HepG2 (cell line): Measurements from ENCODE around the gene C1orf50. TPM values are rescaled to one million over a fixed set of nuclear protein-coding genes. Genes with fewer than 3 reads are reported as not detected.

Experiments
- ATAC-seq: fragments of 200-7000 bp; cut with Tn5 transposase; 3 replicates; pipeline ENCODE4 v1.9.1; 2020; ENCODE audit warnings: mild to moderate bottlenecking, moderate library complexity
- BruUV-seq: library from RNA; stranded (reverse); fragments of 400-500 nt; replicated peaks from 2 replicates; lab custom pipeline; 2021; lab: Mats Ljungman, UMichigan
- CTCF ChIA-PET: fragments of 300-600 bp; formaldehyde crosslinking; extraction: SDS; loops from one replicate; lab custom pipeline; 2021; ENCODE audit warnings: low total read pairs, inconsistent platforms, low intra/inter-chr PET ratio; lab: Yijun Ruan, JAX
- POLR2A ChIA-PET: fragments of 350-600 bp; sonication (Branson Sonifier 250); formaldehyde crosslinking; loops from one replicate; lab custom pipeline; 2020; ENCODE audit warnings: antibody characterized with exemption, inconsistent platforms; lab: Yijun Ruan, JAX
- DNase-seq: peaks from one replicate; pipeline ENCODE4 v3.0.0-alpha.2; 2015; ENCODE audit warnings: low spot score
- FAIRE-seq: peaks from 3 replicates; lab custom pipeline; 2011; peaks lifted over from hg19 to GRCh38; lab: Jason Lieb, UNC
- H2AFZ ChIP-seq: one replicate; pipeline ENCODE4 v1.6.1; 2011; ENCODE audit warnings: low read length, inconsistent platforms
- H3K27ac ChIP-seq: fragments of 300-600 bp; 3 replicates; pipeline ENCODE4 v1.8.0; 2011; ENCODE audit warnings: mixed run types, mild to moderate bottlenecking, mixed read lengths, low read length, inconsistent platforms; ENCODE audit not compliant: insufficient read depth; ENCODE audit errors: extremely low read length
- H3K27me3 ChIP-seq, 2 experiments: fragments of 200-600 bp in 1 of 2; 2 replicates in 1 of 2; 3 replicates in 1 of 2; pipeline versions ENCODE4 v1.6.0 to v1.8.0; 2011; ENCODE audit warnings: low read length in 2 of 2, mild to moderate bottlenecking in 2 of 2, moderate library complexity in 2 of 2, inconsistent platforms in 1 of 2; ENCODE audit not compliant: insufficient read depth in 2 of 2, control insufficient read depth in 1 of 2
- H3K36me3 ChIP-seq, 2 experiments: fragments of 200-600 bp in 1 of 2; replicated peaks in 1 of 2; 2 replicates in 1 of 2; 3 replicates in 1 of 2; pipeline versions ENCODE4 v1.5.1 to v1.8.0; 2011; ENCODE audit warnings: low read length in 2 of 2, inconsistent platforms in 1 of 2; ENCODE audit not compliant: insufficient read depth in 2 of 2, control insufficient read depth in 1 of 2
- H3K4me1 ChIP-seq: 2 replicates; pipeline ENCODE4 v1.5.1; 2012; ENCODE audit warnings: low read length, inconsistent platforms; ENCODE audit not compliant: insufficient read depth
- H3K4me2 ChIP-seq: 2 replicates; pipeline ENCODE4 v1.6.0; 2011; ENCODE audit warnings: low read depth, low read length, inconsistent platforms
- H3K4me3 ChIP-seq, 3 experiments: fragments of 200-600 bp in 1 of 3; sonication (generic), shearing (Covaris generic) in 1 of 3; replicated peaks in 1 of 3; 2 replicates each; pipeline ENCODE4 v1.5.1; 2011 to 2016; ENCODE audit warnings: low read length in 3 of 3, inconsistent platforms in 2 of 3, low read depth in 2 of 3, mild to moderate bottlenecking in 2 of 3, control low read depth in 1 of 3, mixed read lengths in 1 of 3; ENCODE audit not compliant: insufficient read depth in 1 of 3
- H3K79me2 ChIP-seq: one replicate; pipeline ENCODE4 v1.6.1; 2011; ENCODE audit warnings: low read length, inconsistent platforms; ENCODE audit not compliant: insufficient read depth
- H3K9ac ChIP-seq: 2 replicates; pipeline ENCODE4 v1.6.0; 2011; ENCODE audit warnings: mild to moderate bottlenecking, low read depth, low read length, inconsistent platforms; ENCODE audit not compliant: insufficient read depth
- H3K9me3 ChIP-seq: 2 replicates; pipeline ENCODE4 v1.5.1; 2012; ENCODE audit warnings: mild to moderate bottlenecking, low read length
- H4K20me1 ChIP-seq: 2 replicates; pipeline ENCODE4 v1.6.0; 2011; ENCODE audit warnings: inconsistent platforms, mild to moderate bottlenecking, low read length, moderate library complexity; ENCODE audit not compliant: insufficient read depth
- BORCS8-MEF2B ChIP-seq: sonication (generic); formaldehyde crosslinking; IDR thresholded peaks from 2 replicates; pipeline ENCODE4 v1.8.0; 2022; ENCODE audit warnings: mild to moderate bottlenecking, missing genetic modification reagents
- CREM ChIP-seq, 2 experiments: sonication (generic) in 1 of 2; formaldehyde crosslinking in 1 of 2; IDR thresholded peaks; 2 replicates each; pipeline versions ENCODE4 v1.4.0 to v1.6.1; 2016 to 2020; ENCODE audit warnings: antibody characterized with exemption in 1 of 2, mild to moderate bottlenecking in 1 of 2, missing genetic modification reagents in 1 of 2
- HNF4G ChIP-seq, 2 experiments: sonication (generic) in 1 of 2; formaldehyde crosslinking in 1 of 2; IDR thresholded peaks; 2 replicates each; pipeline versions ENCODE4 v1.4.0 to v1.6.1; 2011 to 2020; ENCODE audit warnings: borderline replicate concordance in 2 of 2, low read depth in 2 of 2, mild to moderate bottlenecking in 2 of 2, low read length in 1 of 2, missing genetic modification reagents in 1 of 2, moderate library complexity in 1 of 2
- KDM4B ChIP-seq: sonication (generic); formaldehyde crosslinking; IDR thresholded peaks from 2 replicates; pipeline ENCODE4 v1.4.0; 2020; ENCODE audit warnings: missing genetic modification reagents
- KLF12 ChIP-seq: sonication (generic); formaldehyde crosslinking; IDR thresholded peaks from 2 replicates; pipeline ENCODE4 v1.4.0; 2020; ENCODE audit warnings: missing genetic modification reagents, borderline replicate concordance
- ZNF34 ChIP-seq: sonication (generic); formaldehyde crosslinking; IDR thresholded peaks from 2 replicates; pipeline ENCODE4 v1.4.0; 2020; ENCODE audit warnings: mild to moderate bottlenecking, missing genetic modification reagents, borderline replicate concordance
- ZNF350 ChIP-seq: sonication (generic); formaldehyde crosslinking; IDR thresholded peaks from 2 replicates; pipeline ENCODE4 v1.4.0; 2020; ENCODE audit warnings: mild to moderate bottlenecking, low read depth, missing genetic modification reagents, borderline replicate concordance
- ZNF382 ChIP-seq: sonication (generic); formaldehyde crosslinking; IDR thresholded peaks from 2 replicates; pipeline ENCODE4 v1.5.0; 2020; ENCODE audit warnings: missing genetic modification reagents, mild to moderate bottlenecking, borderline replicate concordance
- WGBS: methylation state at CpG from one replicate; pipeline ENCODE4 v1.1.6; 2017; ENCODE audit warnings: low lambda C conversion rate; 5-methylcytosine and 5-hydroxymethylcytosine counted together
- in situ Hi-C: cut with HindIII; loops from 2 replicates; pipeline ENCODE4 v1.10.0; 2017; ENCODE audit warnings: low pct_unique_long_range_greater_than_20kb; ENCODE audit not compliant: extremely low pct_ligation_motif_present
- intact Hi-C: fragments of 100-400 bp; cut with micrococcal nuclease; formaldehyde crosslinking; loops from one replicate; pipeline ENCODE4 v1.10.0; 2022; ENCODE audit not compliant: unreplicated experiment
- polyA plus RNA-seq, 8 experiments: library from polyadenylated mRNA; depleted of rRNA in 3 of 8; stranded (reverse) in 7 of 8; unstranded in 1 of 8; fragments of >200 nt; fragmentation: Illumina TruSeq in 4 of 8; extraction: Trizol in 4 of 8; gene quantifications; 2 replicates each; pipeline versions ENCODE4 v1.2.1 to v1.2.3, GENCODE V29; 2011 to 2016; ENCODE audit warnings: low read depth in 4 of 8, missing spikeins in 1 of 8, mixed read lengths in 1 of 8; ENCODE audit not compliant: insufficient read depth in 1 of 8
- total RNA-seq, 5 experiments: library from RNA; depleted of rRNA; stranded (reverse); fragments of >200 nt; fragmentation: Illumina TruSeq; extraction: Trizol; gene quantifications; 2 replicates each; pipeline ENCODE4 v1.2.3, GENCODE V29; 2016; ENCODE audit warnings: low read depth in 1 of 5
- TF ChIP-seq, protein P1 (sequence below): sonication (generic); formaldehyde crosslinking; IDR thresholded peaks from 2 replicates; pipeline ENCODE4 v1.8.0; 2022; ENCODE audit warnings: missing genetic modification reagents, mild to moderate bottlenecking, moderate library complexity, borderline replicate concordance
- TF ChIP-seq, protein P2 (sequence below), 2 experiments: fragments of 450-650 bp in 1 of 2; sonication (generic) in 1 of 2; formaldehyde crosslinking in 1 of 2; IDR thresholded peaks; 2 replicates each; pipeline versions ENCODE4 v1.6.1 to v1.8.0; 2016 to 2022; ENCODE audit warnings: antibody characterized with exemption in 1 of 2, mild to moderate bottlenecking in 1 of 2, missing genetic modification reagents in 1 of 2

Gene C1orf50
- total and polyA plus RNA-seq, 2 of the 13 experiments (the other 11 are each of a cell fraction or from before 2014, with no cell fraction given) = 4.3 to 4.8 TPM

DNA sequence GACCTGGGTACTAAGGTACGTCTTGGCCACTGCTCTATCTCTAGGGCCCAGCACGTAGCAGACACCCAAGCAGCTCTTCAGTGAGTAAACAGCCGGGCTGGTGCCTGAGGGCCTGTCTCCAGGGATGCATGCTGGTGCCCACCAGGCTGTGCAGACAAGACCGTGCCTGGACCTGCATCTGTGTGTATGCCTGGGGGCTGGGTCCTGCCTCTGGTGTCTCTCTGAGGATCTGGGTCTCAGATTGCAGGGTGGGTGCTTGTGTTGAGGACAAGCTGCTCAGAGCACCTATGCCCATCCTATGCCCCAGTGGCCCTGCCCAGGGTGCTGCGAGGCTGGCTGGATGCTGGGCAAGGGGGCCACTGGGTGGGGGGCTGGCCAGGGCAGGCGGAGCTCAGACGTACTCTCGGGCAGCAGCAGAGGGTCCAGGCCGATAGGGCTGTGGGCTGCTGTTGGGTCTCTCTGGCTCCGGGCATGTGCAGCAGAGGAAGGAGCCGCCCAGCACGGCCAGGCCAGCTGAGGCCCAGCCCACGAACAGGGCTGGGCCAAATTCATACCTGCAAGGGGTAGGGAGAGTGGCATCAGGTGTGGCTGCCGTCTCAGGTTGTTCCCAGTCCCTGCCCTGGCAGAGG lies 31.5 kb upstream of the C1orf50 start:
- WGBS = 100% methylated on average over 1 of the region's 14 CpGs
- DNase-seq = no peak
- no peaks in the 10 kb centered on the region for H3K9me3 ChIP-seq
- ChIA-PET POLR2A (interaction anchor here (1.0 kb wide), 1 partner anchor 54 kb away, joined by 6 read pairs; the partner anchor contains the start of gene YBX1), CTCF (interaction anchor here (1.2 kb wide), 1 partner anchor 11 kb away, joined by 4 read pairs; no protein-coding TSS in a partner anchor)
- no TSS peak for BruUV-seq
- ATAC-seq = no peak
- H3K4me2 ChIP-seq = no peak overlapping the region
- H3K27me3 ChIP-seq = no peaks in the 10 kb centered on the region
- no peak overlapping the region for H2AFZ ChIP-seq
- H3K4me1 ChIP-seq = peaks cover 60% of the 10 kb centered on the region
- no peaks in the 10 kb centered on the region for H4K20me1 ChIP-seq
- intact Hi-C loops (no loop called here), in situ Hi-C loops (loop anchor here (25.0 kb wide), 1 partner anchor 398 kb away; the partner anchor contains the start of gene FOXJ3)
- no peak overlapping the region for H3K9ac ChIP-seq
- no peaks in the 10 kb centered on the region for H3K36me3 ChIP-seq
- no peak for FAIRE-seq
- H3K79me2 ChIP-seq = no peaks in the 10 kb centered on the region
- no peak overlapping the region for H3K27ac ChIP-seq
- no peak overlapping the region for H3K4me3 ChIP-seq
- TF ChIP-seq KDM4B (no peak), ZNF34 (no peak), ZNF350 (no peak), HNF4G (IDR thresholded peaks at IDR 0.05; ENCODE audit: borderline replicate concordance, low read depth, low read length) (no peak), HNF4G (CRISPR knock-in tag; IDR thresholded peaks at IDR 0.05; ENCODE audit: borderline replicate concordance, low read depth) (no peak), ZNF382 (CRISPR knock-in tag) (no peak), KLF12 (CRISPR knock-in tag) (no peak), BORCS8-MEF2B (CRISPR knock-in tag) (no peak), CREM (IDR thresholded peaks at IDR 0.05) (no peak), CREM (CRISPR knock-in tag; IDR thresholded peaks at IDR 0.05) (no peak)
- TF ChIP-seq, protein P1, sequence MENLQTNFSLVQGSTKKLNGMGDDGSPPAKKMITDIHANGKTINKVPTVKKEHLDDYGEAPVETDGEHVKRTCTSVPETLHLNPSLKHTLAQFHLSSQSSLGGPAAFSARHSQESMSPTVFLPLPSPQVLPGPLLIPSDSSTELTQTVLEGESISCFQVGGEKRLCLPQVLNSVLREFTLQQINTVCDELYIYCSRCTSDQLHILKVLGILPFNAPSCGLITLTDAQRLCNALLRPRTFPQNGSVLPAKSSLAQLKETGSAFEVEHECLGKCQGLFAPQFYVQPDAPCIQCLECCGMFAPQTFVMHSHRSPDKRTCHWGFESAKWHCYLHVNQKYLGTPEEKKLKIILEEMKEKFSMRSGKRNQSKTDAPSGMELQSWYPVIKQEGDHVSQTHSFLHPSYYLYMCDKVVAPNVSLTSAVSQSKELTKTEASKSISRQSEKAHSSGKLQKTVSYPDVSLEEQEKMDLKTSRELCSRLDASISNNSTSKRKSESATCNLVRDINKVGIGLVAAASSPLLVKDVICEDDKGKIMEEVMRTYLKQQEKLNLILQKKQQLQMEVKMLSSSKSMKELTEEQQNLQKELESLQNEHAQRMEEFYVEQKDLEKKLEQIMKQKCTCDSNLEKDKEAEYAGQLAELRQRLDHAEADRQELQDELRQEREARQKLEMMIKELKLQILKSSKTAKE (CRISPR knock-in tag) = no peak
- TF ChIP-seq, protein P2, sequence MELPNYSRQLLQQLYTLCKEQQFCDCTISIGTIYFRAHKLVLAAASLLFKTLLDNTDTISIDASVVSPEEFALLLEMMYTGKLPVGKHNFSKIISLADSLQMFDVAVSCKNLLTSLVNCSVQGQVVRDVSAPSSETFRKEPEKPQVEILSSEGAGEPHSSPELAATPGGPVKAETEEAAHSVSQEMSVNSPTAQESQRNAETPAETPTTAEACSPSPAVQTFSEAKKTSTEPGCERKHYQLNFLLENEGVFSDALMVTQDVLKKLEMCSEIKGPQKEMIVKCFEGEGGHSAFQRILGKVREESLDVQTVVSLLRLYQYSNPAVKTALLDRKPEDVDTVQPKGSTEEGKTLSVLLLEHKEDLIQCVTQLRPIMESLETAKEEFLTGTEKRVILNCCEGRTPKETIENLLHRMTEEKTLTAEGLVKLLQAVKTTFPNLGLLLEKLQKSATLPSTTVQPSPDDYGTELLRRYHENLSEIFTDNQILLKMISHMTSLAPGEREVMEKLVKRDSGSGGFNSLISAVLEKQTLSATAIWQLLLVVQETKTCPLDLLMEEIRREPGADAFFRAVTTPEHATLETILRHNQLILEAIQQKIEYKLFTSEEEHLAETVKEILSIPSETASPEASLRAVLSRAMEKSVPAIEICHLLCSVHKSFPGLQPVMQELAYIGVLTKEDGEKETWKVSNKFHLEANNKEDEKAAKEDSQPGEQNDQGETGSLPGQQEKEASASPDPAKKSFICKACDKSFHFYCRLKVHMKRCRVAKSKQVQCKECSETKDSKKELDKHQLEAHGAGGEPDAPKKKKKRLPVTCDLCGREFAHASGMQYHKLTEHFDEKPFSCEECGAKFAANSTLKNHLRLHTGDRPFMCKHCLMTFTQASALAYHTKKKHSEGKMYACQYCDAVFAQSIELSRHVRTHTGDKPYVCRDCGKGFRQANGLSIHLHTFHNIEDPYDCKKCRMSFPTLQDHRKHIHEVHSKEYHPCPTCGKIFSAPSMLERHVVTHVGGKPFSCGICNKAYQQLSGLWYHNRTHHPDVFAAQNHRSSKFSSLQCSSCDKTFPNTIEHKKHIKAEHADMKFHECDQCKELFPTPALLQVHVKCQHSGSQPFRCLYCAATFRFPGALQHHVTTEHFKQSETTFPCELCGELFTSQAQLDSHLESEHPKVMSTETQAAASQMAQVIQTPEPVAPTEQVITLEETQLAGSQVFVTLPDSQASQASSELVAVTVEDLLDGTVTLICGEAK (IDR thresholded peaks at IDR 0.05) = no peak
- TF ChIP-seq, protein P2 (CRISPR knock-in tag; IDR thresholded peaks at IDR 0.05) = no peak
